Measurements from ENCODE around the gene PIP5K1C. TPM values are rescaled to one million over a fixed set of nuclear protein-coding genes. Genes with fewer than 3 reads are reported as not detected.

PIP5K1C gene
- total RNA-seq, 1 experiment from 2014 or later: 35.5 TPM

GRCh38 chr19:3679581-3679980 lies 20.7 kb downstream of the PIP5K1C start:
- Histone ChIP-seq H3K4me1 (ENCODE audit: insufficient read depth, low read length, poor library complexity, severe bottlenecking) (peaks cover 14% of the 10 kb centered on the region), H3K27me3 (replicated peaks; ENCODE audit: insufficient read depth, low read depth, low read length, poor library complexity) (no peaks in the 10 kb centered on the region), H3K9me3 (ENCODE audit: low read depth, low read length, poor library complexity, severe bottlenecking) (peaks cover 2% of the 10 kb centered on the region), H3K4me3 (ENCODE audit: low read depth, low read length, poor library complexity, severe bottlenecking) (no peak overlapping the region), H3K36me3 (ENCODE audit: insufficient read depth, low read length, poor library complexity, severe bottlenecking) (no peaks in the 10 kb centered on the region), H3K27ac (ENCODE audit: low read depth, low read length, poor library complexity, severe bottlenecking) (no peak overlapping the region)
- no TSS peak for BruUV-seq (replicated peaks)
- TF ChIP-seq EZH2 (IDR thresholded peaks at IDR 0.05; ENCODE audit: borderline replicate concordance, low read depth, low read length, poor library complexity, severe bottlenecking) (no peak), CTCF (conservative IDR thresholded peaks at IDR 0.05; ENCODE audit: low read depth, low read length) (no peak)
- no peak for DNase-seq (ENCODE audit: low spot score)
- CTCF ChIA-PET: no interaction called here
- intact Hi-C loops (cut with micrococcal nuclease; ENCODE audit: unreplicated experiment): no loop called here
- POLR2A ChIA-PET (ENCODE audit: low non-redundant PET): no interaction called here

DNA sequence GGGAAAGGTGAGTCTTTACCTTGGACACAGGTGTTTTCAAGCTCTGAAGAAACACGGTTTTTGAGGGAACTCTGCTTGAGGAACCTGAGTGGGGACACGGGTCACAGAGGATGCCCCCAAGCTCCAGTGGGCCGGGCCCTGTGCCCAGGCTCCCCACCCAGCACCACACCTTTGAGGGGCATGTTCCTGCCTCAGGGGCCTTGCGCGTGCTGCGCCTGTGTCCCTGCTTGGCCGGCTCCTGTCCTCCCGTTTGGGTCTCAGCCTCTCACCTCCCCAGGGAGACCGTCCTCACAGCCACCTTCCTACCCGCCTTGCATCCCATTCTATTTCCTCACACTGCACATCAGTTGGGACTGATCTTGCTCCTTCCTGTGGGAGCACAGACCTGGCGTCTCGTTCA lies 21.1 kb downstream of the PIP5K1C start:
- CTCF ChIA-PET: no interaction called here

DNA sequence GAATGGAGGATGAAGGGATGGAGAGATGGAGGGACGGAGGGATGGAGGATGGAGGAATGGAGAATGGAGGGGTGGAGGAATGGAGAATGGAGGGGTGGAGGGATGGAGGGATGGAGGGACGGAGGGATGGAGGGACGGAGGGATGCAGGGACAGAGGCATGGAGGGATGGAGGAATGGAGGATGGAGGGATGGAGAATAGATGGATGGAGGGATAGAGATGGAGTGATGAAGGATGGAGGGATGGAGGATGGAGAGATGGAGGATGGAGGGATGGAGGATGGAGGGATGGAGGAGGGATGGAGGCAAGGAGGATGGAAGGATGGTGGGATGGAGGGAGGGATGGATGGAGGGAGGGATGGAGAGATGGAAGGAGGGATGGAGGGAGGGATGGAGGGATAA lies 22.1 kb downstream of the PIP5K1C start:
- no peaks in the 10 kb centered on the region for H3K27me3 ChIP-seq (replicated peaks; ENCODE audit: insufficient read depth, low read depth, low read length, poor library complexity)
- no peaks in the 10 kb centered on the region for H3K36me3 ChIP-seq (ENCODE audit: insufficient read depth, low read length, poor library complexity, severe bottlenecking)
- H3K27ac ChIP-seq (ENCODE audit: low read depth, low read length, poor library complexity, severe bottlenecking): no peak overlapping the region
- TF ChIP-seq CTCF (conservative IDR thresholded peaks at IDR 0.05; ENCODE audit: low read depth, low read length) (no peak), EZH2 (IDR thresholded peaks at IDR 0.05; ENCODE audit: borderline replicate concordance, low read depth, low read length, poor library complexity, severe bottlenecking) (no peak)
- no TSS peak for BruUV-seq (replicated peaks)
- H3K4me1 ChIP-seq (ENCODE audit: insufficient read depth, low read length, poor library complexity, severe bottlenecking): peaks cover 5% of the 10 kb centered on the region
- no peak for DNase-seq (ENCODE audit: low spot score)
- no peaks in the 10 kb centered on the region for H3K9me3 ChIP-seq (ENCODE audit: low read depth, low read length, poor library complexity, severe bottlenecking)
- ChIA-PET CTCF (no interaction called here), POLR2A (ENCODE audit: low non-redundant PET) (no interaction called here)
- intact Hi-C loops (cut with micrococcal nuclease; ENCODE audit: unreplicated experiment): no loop called here
- no peak overlapping the region for H3K4me3 ChIP-seq (ENCODE audit: low read depth, low read length, poor library complexity, severe bottlenecking)

More for the DNA sequence above, 21.1 kb downstream of the PIP5K1C start:
- H3K27ac ChIP-seq (ENCODE audit: low read depth, low read length, poor library complexity, severe bottlenecking): no peak overlapping the region
- POLR2A ChIA-PET (ENCODE audit: low non-redundant PET): no interaction called here
- no peak for DNase-seq (ENCODE audit: low spot score)
- H3K9me3 ChIP-seq (ENCODE audit: low read depth, low read length, poor library complexity, severe bottlenecking): no peaks in the 10 kb centered on the region
- TF ChIP-seq CTCF (conservative IDR thresholded peaks at IDR 0.05; ENCODE audit: low read depth, low read length) (no peak), EZH2 (IDR thresholded peaks at IDR 0.05; ENCODE audit: borderline replicate concordance, low read depth, low read length, poor library complexity, severe bottlenecking) (no peak)
- no peaks in the 10 kb centered on the region for H3K27me3 ChIP-seq (replicated peaks; ENCODE audit: insufficient read depth, low read depth, low read length, poor library complexity)
- no TSS peak for BruUV-seq (replicated peaks)
- intact Hi-C loops (cut with micrococcal nuclease; ENCODE audit: unreplicated experiment): no loop called here
- H3K4me1 ChIP-seq (ENCODE audit: insufficient read depth, low read length, poor library complexity, severe bottlenecking): peaks cover 13% of the 10 kb centered on the region
- H3K36me3 ChIP-seq (ENCODE audit: insufficient read depth, low read length, poor library complexity, severe bottlenecking): no peaks in the 10 kb centered on the region
- no peak overlapping the region for H3K4me3 ChIP-seq (ENCODE audit: low read depth, low read length, poor library complexity, severe bottlenecking)
